C4-2B (cell line): Measurements from ENCODE around the gene ANAPC2.

Experiments
- ZFX ChIP-seq: fragments of 450-650 bp; IDR thresholded peaks from 2 replicates; pipeline ENCODE4 v1.6.1; 2017
- TF ChIP-seq, protein P1 (sequence below): fragments of 450-650 bp; conservative IDR thresholded peaks from 2 replicates; pipeline ENCODE4 v1.5.1; 2017; ENCODE audit warnings: mild to moderate bottlenecking

DNA sequence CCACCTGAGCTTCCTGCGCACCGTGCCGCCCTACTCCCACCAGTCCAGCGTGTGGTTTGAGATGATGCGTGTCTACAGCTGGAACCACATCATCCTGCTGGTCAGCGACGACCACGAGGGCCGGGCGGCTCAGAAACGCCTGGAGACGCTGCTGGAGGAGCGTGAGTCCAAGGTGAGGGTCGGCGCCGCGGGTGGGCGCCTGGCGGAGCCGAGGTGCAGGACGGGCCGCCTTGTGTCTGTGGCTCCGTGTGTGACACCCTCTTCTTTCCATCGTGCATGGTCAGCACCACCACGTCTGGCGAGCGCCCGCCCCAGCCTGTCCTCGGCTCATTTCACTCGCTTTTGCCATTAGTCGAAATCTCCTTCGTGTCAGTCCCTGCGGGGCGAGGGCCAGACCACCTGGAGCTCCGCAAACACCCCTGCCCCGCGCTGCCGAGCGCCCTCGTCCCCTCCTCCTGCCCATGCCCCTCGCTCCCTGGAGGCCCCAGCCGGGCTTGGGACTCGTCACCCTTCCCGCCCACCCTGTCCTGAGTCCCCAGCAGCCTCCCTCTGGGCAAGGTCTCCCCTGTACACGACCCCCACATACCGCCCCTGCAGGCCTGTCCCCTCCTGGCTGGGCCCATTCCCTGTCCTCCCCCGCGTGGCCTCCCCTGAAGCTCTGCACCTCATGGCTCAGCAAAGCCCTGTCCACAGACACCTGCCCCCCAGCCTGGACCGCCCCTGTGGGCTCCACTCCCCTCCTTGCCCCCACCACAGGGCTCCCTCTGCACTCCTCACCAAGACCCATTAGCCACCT is 42.4 kb downstream of the ANAPC2 start:
- TF ChIP-seq ZFX = no peak
- TF ChIP-seq, protein P1, sequence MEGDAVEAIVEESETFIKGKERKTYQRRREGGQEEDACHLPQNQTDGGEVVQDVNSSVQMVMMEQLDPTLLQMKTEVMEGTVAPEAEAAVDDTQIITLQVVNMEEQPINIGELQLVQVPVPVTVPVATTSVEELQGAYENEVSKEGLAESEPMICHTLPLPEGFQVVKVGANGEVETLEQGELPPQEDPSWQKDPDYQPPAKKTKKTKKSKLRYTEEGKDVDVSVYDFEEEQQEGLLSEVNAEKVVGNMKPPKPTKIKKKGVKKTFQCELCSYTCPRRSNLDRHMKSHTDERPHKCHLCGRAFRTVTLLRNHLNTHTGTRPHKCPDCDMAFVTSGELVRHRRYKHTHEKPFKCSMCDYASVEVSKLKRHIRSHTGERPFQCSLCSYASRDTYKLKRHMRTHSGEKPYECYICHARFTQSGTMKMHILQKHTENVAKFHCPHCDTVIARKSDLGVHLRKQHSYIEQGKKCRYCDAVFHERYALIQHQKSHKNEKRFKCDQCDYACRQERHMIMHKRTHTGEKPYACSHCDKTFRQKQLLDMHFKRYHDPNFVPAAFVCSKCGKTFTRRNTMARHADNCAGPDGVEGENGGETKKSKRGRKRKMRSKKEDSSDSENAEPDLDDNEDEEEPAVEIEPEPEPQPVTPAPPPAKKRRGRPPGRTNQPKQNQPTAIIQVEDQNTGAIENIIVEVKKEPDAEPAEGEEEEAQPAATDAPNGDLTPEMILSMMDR = no peak
